ENCODE measurements around the gene WRAP53. TPM values are rescaled to one million over a fixed set of nuclear protein-coding genes. Genes with fewer than 3 reads are reported as not detected.

Gene WRAP53
- total and polyA plus RNA-seq, 10 of the 15 experiments (the other 5 are each of a cell fraction or from before 2014, with no cell fraction given) = 1.9 to 42.0 (median 21.9) TPM

- Histone ChIP-seq H3K4me1 (ENCODE audit: control insufficient read depth, insufficient read depth, low read length) (no peaks in the 10 kb centered on the region), H3K27me3 (replicated peaks in 1 of 2; ENCODE audit: control insufficient read depth in 2 of 2, insufficient read depth in 2 of 2, low read length in 1 of 2) (no peaks in the 10 kb centered on the region; a peak in 2 of 4 replicates), H3K4me3 (no peak overlapping the region), H2AFZ (ENCODE audit: control insufficient read depth, low read depth, low read length) (no peak overlapping the region), H3K4me2 (ENCODE audit: control insufficient read depth, insufficient read depth) (no peak overlapping the region), H3K27ac (ENCODE audit: control insufficient read depth, insufficient read depth) (no peak overlapping the region), H4K20me1 (ENCODE audit: control insufficient read depth, insufficient read depth) (no peaks in the 10 kb centered on the region), H3K9ac (ENCODE audit: control insufficient read depth, insufficient read depth, low read length) (no peak overlapping the region), H3K9me3 (replicated peaks; ENCODE audit: control insufficient read depth, insufficient read depth, low read length) (no peaks in the 10 kb centered on the region), H3K36me3 (ENCODE audit: control insufficient read depth in 2 of 2, insufficient read depth in 2 of 2, low read length in 1 of 2) (no peaks in the 10 kb centered on the region), H3K79me2 (ENCODE audit: control insufficient read depth, insufficient read depth, low read length) (no peaks in the 10 kb centered on the region)
- no TSS peak for BruUV-seq (replicated peaks)
- WGBS (ENCODE audit: insufficient coverage, insufficient replicate concordance, low lambda C conversion rate, missing lambda C conversion rate) = 43% methylated on average over 42 of the region's 42 CpGs
- ChIA-PET POLR2A (no interaction called here), CTCF (no interaction called here), SMC1A (ENCODE audit: uncharacterized antibody, unreplicated experiment) (interaction anchor here (0.6 kb wide), 1 partner anchor 357 kb away, joined by 3 read pairs; no protein-coding TSS in a partner anchor), RAD21 (ENCODE audit: unreplicated experiment) (no interaction called here)
- TF ChIP-seq ZNF592 (IDR thresholded peaks at IDR 0.05) (no peak), RCOR1 (conservative IDR thresholded peaks at IDR 0.05; ENCODE audit: low read depth, low read length) (no peak), ZBTB33 (IDR thresholded peaks at IDR 0.05) (no peak), CHD4 (IDR thresholded peaks at IDR 0.05) (no peak), MTA2 (IDR thresholded peaks at IDR 0.05; ENCODE audit: low read depth) (no peak), MYB (IDR thresholded peaks at IDR 0.05; ENCODE audit: borderline replicate concordance, low read depth, low read length) (no peak), CBFB (IDR thresholded peaks at IDR 0.05; ENCODE audit: low read depth) (no peak), POLR2AphosphoS2 (IDR thresholded peaks at IDR 0.05; ENCODE audit: low read depth, low read length) (no peak), YY1 (IDR thresholded peaks at IDR 0.05; ENCODE audit: low read depth, low read length) (no peak), SRF (IDR thresholded peaks at IDR 0.05; ENCODE audit: low read depth in 2 of 2, low read length in 2 of 2) (no peak), SIN3A (IDR thresholded peaks at IDR 0.05; ENCODE audit: low read depth, low read length) (no peak), NR2C1 (IDR thresholded peaks at IDR 0.05) (no peak), ZNF274 (IDR thresholded peaks at IDR 0.05; ENCODE audit: insufficient read depth, insufficient read length) (no peak), SREBF2 (IDR thresholded peaks at IDR 0.05; ENCODE audit: low read length) (no peak), POLR2A (IDR thresholded peaks at IDR 0.05; ENCODE audit: low read depth, low read length) (no peak), MLLT1 (IDR thresholded peaks at IDR 0.05) (no peak), GABPA (IDR thresholded peaks at IDR 0.05; ENCODE audit: low read depth) (no peak), MYC (IDR thresholded peaks at IDR 0.05; ENCODE audit: insufficient read depth, insufficient read length, insufficient replicate concordance, low read length, severe bottlenecking) (no peak), NFIC (IDR thresholded peaks at IDR 0.05; ENCODE audit: low read depth, low read length) (no peak), RBBP5 (conservative IDR thresholded peaks at IDR 0.05) (no peak)
- FAIRE-seq (no peak), ATAC-seq (no peak), DNase-seq (ENCODE audit: low read depth, low spot score) (no peak)
- intact Hi-C loops (cut with micrococcal nuclease; ENCODE audit: unreplicated experiment) = loop anchor here (5.0 to 10.0 kb wide), 3 partner anchors 84 to 317 kb away; no protein-coding TSS in a partner anchor
- in situ Hi-C loops (cut with MboI) = no loop called here
Observed at GRCh38 chr17:7740481-7741001, 52.3 kb downstream of the WRAP53 start.
